Testis (tissue), 3 donors: ENCODE measurements around the gene BCAT1. TPM values are rescaled to one million over a fixed set of nuclear protein-coding genes. Genes with fewer than 3 reads are reported as not detected.
A peak's percentile ranks its signal among the peaks of the same experiment; 100 is the strongest.
"Not testable (repeated sequence)": the region's sequence is repeated elsewhere in the genome, so short reads cannot be mapped to it uniquely, and the experiment has no call there.

Experiments used
- DNase-seq: peaks from one replicate; pipeline ENCODE4 v3.0.0-alpha.2; 2019
- H3K27ac ChIP-seq, 2 donors: fragments of 200-600 bp; sonication (generic); one replicate each; pipeline ENCODE4 v1.5.1; 2019
- H3K27me3 ChIP-seq: fragments of 200-600 bp; sonication (generic); one replicate; pipeline ENCODE4 v1.5.1; 2019
- H3K36me3 ChIP-seq: fragments of 200-600 bp; sonication (generic); one replicate; pipeline ENCODE4 v1.5.1; 2017; ENCODE audit warnings: low read depth; ENCODE audit errors: missing control alignments
- H3K4me1 ChIP-seq: fragments of 200-600 bp; sonication (generic); one replicate; pipeline ENCODE4 v1.5.1; 2019
- H3K4me3 ChIP-seq, 2 donors: fragments of 200-600 bp; sonication (generic); one replicate each; pipeline ENCODE4 v1.5.1; 2017 to 2019
- H3K9me3 ChIP-seq: fragments of 200-600 bp; sonication (generic); one replicate; pipeline ENCODE4 v1.5.1; 2017
- POLR2A ChIP-seq: fragments of 450-650 bp; IDR thresholded peaks from one replicate; pipeline ENCODE4 v1.6.1; 2017; ENCODE audit warnings: antibody characterized with exemption, mild to moderate bottlenecking, moderate library complexity
- WGBS, 2 donors: methylation state at CpG; one replicate each; pipeline ENCODE4 v1.1.5; 2018; 5-methylcytosine and 5-hydroxymethylcytosine counted together
- intact Hi-C: fragments of 100-400 bp; cut with DNase I; formaldehyde crosslinking; loops from one replicate; pipeline ENCODE4 v1.15.1; 2023; ENCODE audit warnings: low total_unique reads
- polyA plus RNA-seq: library from polyadenylated mRNA; stranded (reverse); fragments of 350-450 nt; fragmentation: Illumina TruSeq; extraction: RNeasy Lipid Tissue Mini Kit (QIAGEN cat#74804); gene quantifications from one replicate; pipeline ENCODE4 v1.2.3, GENCODE V29; 2014; ENCODE audit warnings: low read depth, low replicate concordance; ENCODE audit not compliant: insufficient read depth
- total RNA-seq, 2 donors: library from RNA; depleted of rRNA; stranded (reverse); fragments of >200 nt; gene quantifications; one replicate each; pipeline ENCODE4 v1.2.3, GENCODE V29; 2016
- TF ChIP-seq, protein P1 (sequence below), 3 experiments: fragments of 450-650 bp in 2 of 3; fragments of 200-600 bp in 1 of 3; sonication (generic) in 1 of 3; IDR thresholded peaks; one replicate each; pipeline ENCODE4 v1.5.1; 2016 to 2019; ENCODE audit warnings: antibody characterized with exemption in 3 of 3, mild to moderate bottlenecking in 2 of 3, moderate library complexity in 1 of 3

BCAT1 gene
- total and polyA plus RNA-seq, 3 donors from 2014 or later = 30.8 to 44.2 (median 34.7) TPM

DNA sequence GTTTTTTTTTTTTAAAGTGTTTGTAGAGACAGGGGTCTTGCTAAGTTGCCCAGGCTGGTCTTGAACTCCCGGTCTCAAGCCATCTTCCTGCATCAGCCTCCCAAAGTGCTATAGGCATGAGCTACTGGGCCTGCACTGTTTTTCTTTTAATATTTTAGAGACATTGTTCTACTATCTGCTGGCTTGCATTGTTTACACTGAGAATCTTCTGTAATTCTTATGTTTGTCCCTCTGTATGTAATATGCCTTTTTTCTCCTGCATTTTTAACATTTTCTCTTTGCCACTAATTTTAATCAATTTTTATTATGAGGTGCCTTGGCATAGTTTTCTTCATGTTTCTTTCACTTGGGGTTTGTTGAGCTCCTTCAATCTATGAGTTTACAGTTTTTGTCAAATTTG is 15.4 kb upstream of the BCAT1 start:
- Histone ChIP-seq H3K36me3 (no peaks in the 10 kb centered on the region), H3K4me1 (no peaks in the 10 kb centered on the region), H3K27me3 (no peaks in the 10 kb centered on the region), H3K27ac (no peak overlapping the region), H3K4me3 (no peak overlapping the region), H3K9me3 (no peaks in the 10 kb centered on the region)
- intact Hi-C loops = no loop called here
- 0 to 96% methylated on average over 1 of the region's 1 CpG for WGBS, 2 donors
- DNase-seq = no peak
- TF ChIP-seq, protein P1, sequence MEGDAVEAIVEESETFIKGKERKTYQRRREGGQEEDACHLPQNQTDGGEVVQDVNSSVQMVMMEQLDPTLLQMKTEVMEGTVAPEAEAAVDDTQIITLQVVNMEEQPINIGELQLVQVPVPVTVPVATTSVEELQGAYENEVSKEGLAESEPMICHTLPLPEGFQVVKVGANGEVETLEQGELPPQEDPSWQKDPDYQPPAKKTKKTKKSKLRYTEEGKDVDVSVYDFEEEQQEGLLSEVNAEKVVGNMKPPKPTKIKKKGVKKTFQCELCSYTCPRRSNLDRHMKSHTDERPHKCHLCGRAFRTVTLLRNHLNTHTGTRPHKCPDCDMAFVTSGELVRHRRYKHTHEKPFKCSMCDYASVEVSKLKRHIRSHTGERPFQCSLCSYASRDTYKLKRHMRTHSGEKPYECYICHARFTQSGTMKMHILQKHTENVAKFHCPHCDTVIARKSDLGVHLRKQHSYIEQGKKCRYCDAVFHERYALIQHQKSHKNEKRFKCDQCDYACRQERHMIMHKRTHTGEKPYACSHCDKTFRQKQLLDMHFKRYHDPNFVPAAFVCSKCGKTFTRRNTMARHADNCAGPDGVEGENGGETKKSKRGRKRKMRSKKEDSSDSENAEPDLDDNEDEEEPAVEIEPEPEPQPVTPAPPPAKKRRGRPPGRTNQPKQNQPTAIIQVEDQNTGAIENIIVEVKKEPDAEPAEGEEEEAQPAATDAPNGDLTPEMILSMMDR (IDR thresholded peaks at IDR 0.05) = no peak
- TF ChIP-seq POLR2A = no peak

DNA sequence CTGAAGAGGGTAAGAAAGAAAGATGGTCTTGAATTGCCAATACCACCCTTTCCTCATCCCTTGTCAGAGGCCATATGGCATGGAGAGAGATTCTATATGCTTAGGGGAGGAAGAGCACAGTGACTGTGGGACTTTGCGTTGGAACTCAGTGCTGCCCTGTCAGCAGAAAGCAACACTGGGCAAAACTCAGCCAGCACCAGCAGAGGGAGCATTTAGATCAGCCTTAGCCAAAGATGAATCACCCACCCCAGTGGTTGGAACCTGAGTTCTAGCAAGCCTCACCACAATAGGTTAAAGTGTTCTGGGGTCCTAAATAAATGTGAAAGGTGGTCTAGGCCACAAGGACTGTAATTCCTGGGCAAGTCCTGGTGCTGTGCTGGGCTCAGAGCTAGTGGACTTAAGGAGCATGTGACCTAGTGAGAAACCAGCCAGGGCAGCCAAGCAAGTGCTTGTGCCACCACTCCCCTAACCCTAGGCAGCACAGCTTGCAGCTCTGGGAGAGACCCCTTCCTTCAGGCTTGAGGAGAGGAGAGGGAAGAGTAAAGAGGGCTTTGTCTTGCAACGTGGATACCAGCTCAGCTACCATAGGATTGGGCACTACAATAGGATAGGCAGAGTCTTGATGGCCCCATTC is 11.4 kb upstream of the BCAT1 start:
- Histone ChIP-seq H3K36me3 (no peaks in the 10 kb centered on the region), H3K4me1 (no peaks in the 10 kb centered on the region), H3K27ac (no peak overlapping the region), H3K9me3 (no peaks in the 10 kb centered on the region), H3K4me3 (no peak overlapping the region), H3K27me3 (no peaks in the 10 kb centered on the region)
- 11 to 22% methylated on average over 2 of the region's 2 CpGs for WGBS, 2 donors
- peak; percentile 59 for DNase-seq
- intact Hi-C loops = no loop called here
- TF ChIP-seq, protein P1 (IDR thresholded peaks at IDR 0.05) = peak in 2 of 3 experiments; percentile 36 to 37
- TF ChIP-seq POLR2A = no peak

DNA sequence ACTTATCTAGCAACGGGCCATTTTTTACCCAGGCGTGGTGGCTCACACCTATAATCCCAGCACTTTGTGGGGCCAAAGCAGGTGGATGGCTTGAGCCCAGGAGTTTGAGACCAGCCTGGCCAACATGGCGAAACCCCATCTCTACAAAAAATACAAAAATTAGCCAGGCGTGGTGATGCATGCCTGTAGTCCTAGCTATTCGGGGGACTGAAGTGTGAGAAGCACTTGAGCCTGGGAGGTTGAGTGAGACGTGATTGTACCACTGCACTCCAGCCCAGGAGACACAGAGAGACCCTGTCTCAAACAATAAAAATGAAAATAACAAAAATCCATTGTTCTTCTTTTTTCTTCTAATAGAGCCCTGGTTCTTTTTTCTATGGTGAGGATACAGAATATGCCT is 7.5 kb upstream of the BCAT1 start:
- H3K36me3 ChIP-seq, H3K27ac ChIP-seq, H3K27me3 ChIP-seq, H3K4me1 ChIP-seq, intact Hi-C loops, DNase-seq, H3K9me3 ChIP-seq: not testable (repeated sequence)
- WGBS, 2 donors = 66 to 68% methylated on average over 6 of the region's 6 CpGs
- peak overlapping the region in 1 of 2 donors; percentile 5 for H3K4me3 ChIP-seq

DNA sequence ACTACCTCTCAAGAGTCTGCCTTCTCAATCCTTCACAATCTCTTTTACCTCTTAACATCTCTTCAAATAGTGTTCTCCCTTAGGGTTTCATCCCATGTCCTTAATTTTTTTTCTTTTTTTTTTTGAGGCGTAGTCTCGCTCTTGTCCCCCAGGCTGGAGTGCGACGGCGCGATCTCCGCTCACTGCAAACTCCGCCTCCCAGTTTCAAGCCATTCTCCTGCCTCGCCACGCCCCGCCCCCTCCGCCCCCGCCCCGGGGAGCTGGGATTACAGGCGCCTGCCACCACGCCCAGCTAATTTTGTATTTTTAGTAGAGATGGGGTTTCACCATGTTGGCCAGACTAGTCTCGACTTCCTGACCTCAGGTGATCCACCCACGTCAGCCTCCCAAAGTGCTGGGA is 7.0 kb upstream of the BCAT1 start:
- intact Hi-C loops = no loop called here
- Histone ChIP-seq H3K36me3 (no peaks in the 10 kb centered on the region), H3K9me3 (no peaks in the 10 kb centered on the region), H3K27ac (no peak overlapping the region), H3K27me3 (no peaks in the 10 kb centered on the region), H3K4me3 (peak overlapping the region in 1 of 2 donors; percentile 5), H3K4me1 (no peaks in the 10 kb centered on the region)
- TF ChIP-seq, protein P1 (IDR thresholded peaks at IDR 0.05) = no peak
- no peak for TF ChIP-seq POLR2A
- peak; percentile 40 for DNase-seq
- 71 to 80% methylated on average over 18 of the region's 18 CpGs for WGBS, 2 donors

DNA sequence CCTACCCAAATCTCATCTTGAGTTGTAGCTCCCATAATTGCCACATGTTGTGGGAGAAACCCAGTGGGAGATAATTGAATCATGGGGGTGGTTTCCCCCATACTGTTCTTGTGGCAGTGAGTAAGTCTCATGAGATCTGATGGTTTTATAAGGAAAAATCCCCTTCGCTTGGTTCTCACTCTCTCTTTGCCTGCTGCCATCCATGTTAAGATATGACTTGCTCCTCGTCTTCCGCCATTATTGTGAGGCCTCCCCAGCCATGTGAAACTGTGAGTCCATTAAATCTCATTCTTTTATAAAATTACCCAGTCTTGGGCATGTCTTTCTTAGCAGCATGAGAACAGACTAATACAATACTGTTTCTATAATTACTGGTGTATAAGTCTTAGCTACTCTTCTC is 6.5 kb upstream of the BCAT1 start:
- intact Hi-C loops = no loop called here
- no peaks in the 10 kb centered on the region for H3K27me3 ChIP-seq
- H3K9me3 ChIP-seq = no peaks in the 10 kb centered on the region
- H3K36me3 ChIP-seq = no peaks in the 10 kb centered on the region
- WGBS, 2 donors = 65 to 95% methylated on average over 3 of the region's 3 CpGs
- H3K27ac ChIP-seq = no peak overlapping the region
- peak overlapping the region in 1 of 2 donors; percentile 5 for H3K4me3 ChIP-seq
- TF ChIP-seq, protein P1 (IDR thresholded peaks at IDR 0.05) = no peak
- TF ChIP-seq POLR2A = no peak
- no peak for DNase-seq
- no peaks in the 10 kb centered on the region for H3K4me1 ChIP-seq
